AML-193 (cell line): ENCODE results near the gene NUBPL.
"Not testable (repeated sequence)": the region's sequence is repeated elsewhere in the genome, so short reads cannot be mapped to it uniquely, and the experiment has no call there.

ENCODE experiments used
- DNase-seq, 2 experiments: peaks; one replicate each; lab custom pipeline; 2025; lab: John Stamatoyannopoulos, UW

The NUBPL gene

GRCh38 chr14:31745741-31746140 is 184.5 kb downstream of the NUBPL start:
- no peak for DNase-seq

DNA sequence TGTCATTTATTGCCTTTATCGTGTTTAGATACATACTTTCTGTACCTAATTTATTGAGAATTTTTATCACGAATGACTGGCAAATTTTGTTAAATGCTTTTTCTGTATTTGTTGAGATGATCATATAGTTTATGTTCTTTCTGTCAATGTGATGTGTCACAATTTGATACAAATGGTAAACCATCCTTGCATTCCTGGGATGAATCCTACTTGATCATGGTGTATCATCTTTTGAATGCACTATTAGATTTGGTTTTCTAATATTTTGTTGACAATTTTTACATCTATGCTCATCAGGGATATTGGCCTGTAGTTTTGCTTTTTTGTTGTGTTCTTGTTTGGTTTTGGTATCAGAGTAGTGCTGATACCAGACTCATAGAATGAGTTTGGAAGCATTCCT is 185.1 kb downstream of the NUBPL start:
- no peak for DNase-seq

DNA sequence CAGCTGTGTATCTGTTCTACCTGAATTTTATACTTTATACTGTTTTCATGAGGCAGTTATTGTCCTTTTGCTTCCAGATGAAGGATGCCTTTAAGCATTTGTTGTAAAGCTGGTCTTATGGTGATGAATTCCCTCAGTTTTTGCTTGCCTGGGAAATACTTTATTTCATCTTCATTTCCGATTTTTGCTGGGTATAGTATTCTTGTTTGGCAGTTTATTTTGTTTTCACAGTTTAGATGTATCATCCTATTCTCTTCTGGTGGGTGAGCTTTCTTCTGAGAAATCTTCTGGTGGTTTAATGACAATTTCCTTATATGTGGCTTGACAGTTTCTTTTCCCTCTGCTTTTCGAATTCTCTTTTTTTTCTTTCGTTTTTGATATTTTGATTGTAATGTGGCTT is 188.1 kb downstream of the NUBPL start:
- DNase-seq, result no peak

DNA sequence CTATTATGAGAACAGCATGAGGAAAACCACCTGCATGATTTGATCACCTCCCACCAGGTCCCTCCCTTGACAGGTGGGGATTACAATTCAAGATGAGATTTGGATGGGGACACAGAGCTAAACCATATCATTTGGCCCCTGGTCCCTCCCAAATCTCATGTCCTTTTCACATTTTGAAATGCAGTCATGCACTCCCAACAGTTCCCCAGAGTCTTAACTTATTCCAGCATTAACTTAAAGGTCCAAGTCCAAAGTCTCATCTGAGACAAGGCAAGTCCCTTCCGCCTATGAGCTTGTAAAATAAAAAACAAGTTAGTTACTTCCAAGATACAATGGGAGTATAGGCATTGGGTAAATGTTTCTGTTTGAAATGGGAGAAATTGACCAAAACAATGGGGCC is 189.8 kb downstream of the NUBPL start:
- not testable (repeated sequence) for DNase-seq

DNA sequence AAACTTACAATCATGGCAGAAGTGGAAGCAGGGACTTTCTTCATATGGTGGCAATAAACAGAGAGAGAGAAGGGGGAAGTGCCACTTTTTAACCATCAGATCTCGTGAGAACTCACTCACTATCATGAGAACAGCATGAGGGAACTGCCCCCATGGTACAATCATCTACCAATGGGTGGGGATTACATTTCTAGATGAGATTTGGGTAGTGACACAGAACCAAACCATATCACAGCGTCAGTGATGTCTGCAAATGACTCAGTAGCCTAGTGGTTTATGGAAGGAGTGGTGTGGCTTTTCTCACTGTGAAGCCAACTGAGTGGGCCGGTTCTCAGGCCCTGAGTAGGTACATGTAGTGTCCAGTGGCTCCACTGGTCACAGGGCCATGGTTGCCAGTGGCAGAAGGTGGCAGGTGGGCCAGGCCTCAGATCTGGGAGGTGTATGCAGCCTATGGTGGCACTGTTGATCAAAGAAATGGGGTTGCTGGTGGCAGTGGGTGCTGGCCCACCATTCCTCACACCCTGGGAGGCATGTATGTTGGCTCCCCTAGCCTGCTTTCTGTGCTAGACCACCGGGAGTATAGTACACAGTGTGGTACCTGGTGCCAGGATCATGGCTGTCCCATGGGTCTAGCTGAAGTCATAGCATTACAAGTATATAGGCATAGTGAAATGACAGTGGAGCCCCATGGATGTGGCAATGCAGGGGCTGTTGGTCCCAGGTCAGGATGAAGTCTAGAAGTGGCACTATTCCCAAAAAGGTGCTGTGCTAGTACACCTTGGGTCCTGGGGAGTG is 191.9 kb downstream of the NUBPL start:
- DNase-seq, result no peak

GRCh38 chr14:31758941-31759340 is 197.7 kb downstream of the NUBPL start:
- no peak for DNase-seq

- no peak for DNase-seq
Measured at GRCh38 chr14:31760277-31760676, 199.1 kb downstream of the NUBPL start.

- no peak for DNase-seq
Measured at GRCh38 chr14:31761325-31761724, 200.1 kb downstream of the NUBPL start.

GRCh38 chr14:31763041-31763440 is 201.8 kb downstream of the NUBPL start:
- no peak for DNase-seq

- DNase-seq, result no peak
Measured at GRCh38 chr14:31766315-31766892, 205.2 kb downstream of the NUBPL start.

DNA sequence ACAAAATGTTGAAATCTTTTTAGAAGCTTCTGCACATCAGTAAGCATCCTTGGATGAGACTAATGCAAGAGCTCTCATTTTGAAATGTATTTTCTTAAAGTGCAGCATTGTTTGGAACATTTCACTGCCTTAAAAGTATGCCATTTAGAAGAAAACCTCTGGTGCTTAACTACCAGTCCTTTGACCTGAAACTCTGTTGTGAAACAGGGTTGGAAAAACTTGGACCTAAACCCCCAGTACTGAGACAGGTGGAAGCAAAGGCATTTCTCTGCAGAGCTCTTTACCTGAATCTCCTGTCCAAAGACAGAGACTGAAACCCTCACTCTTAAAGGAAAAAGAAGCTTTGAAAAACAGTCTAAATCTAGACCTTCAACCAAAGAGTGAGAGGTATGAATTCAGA is 207.2 kb downstream of the NUBPL start:
- no peak for DNase-seq

GRCh38 chr14:31770271-31770670 is 209.1 kb downstream of the NUBPL start:
- no peak for DNase-seq

GRCh38 chr14:31774567-31774966 is 213.4 kb downstream of the NUBPL start:
- no peak for DNase-seq

DNA sequence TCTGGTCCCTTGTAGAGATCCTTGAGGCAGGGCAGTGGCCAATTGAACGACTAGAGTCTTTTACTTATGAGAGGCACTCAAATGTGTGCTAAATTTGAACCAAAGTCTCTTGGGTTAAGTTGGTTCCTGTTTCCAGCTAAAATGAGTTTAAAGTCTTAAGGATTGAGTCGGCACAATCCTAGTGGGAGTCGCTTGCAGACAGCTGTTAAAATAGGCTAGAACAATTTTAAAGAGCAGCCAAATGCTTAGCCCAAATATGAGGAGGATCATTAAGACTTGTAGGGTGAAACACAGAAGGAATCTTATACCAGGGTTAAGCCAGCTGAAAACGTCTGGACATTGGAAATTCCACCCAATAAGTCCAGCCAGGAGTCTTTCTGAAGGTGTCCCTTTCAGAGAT is 216.1 kb downstream of the NUBPL start:
- DNase-seq, result no peak

DNA sequence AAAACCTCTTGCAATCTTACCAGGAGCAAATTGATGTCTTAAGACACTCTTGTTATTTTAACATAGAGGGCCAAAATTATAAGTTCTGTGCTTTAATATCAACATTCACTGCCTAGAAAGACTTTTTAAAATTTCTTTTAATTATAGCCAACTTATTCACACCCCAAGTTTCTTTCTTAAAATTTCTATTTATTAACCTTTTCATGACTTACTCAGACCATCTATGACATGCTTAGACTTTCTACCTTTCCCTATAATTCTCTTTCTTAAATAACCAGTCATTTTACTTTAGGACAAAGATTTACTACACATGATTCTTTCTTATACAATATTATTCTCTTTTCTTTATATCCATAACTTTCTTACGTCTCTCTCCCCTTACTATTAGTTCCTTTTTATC is 220.4 kb downstream of the NUBPL start:
- DNase-seq, result no peak

GRCh38 chr14:31785574-31785973 is 224.4 kb downstream of the NUBPL start:
- no peak for DNase-seq

GRCh38 chr14:31787377-31787776 is 226.2 kb downstream of the NUBPL start:
- DNase-seq, result no peak

GRCh38 chr14:31788340-31788739 is 227.1 kb downstream of the NUBPL start:
- DNase-seq, result no peak

DNA sequence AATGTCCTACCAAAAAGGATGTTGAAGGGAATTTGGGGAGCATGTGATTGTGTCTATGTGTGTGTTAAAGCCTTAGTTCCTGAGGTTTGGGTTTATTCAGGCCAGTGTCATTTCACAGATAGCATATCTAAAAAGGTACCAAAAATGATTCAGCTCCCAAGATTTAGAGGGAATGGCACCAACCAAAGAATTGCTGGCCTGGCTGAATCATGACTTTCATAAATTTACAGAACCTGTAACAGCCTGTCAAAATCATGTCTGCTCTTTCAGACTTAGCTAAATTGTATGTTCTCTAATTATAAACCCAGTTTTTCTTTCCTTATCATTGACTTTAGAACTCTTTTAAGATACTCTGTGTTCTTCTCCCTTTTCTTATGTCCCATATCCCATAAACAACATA is 231.5 kb downstream of the NUBPL start:
- DNase-seq, result no peak

- not testable (repeated sequence) for DNase-seq
Measured at GRCh38 chr14:31797946-31798345, 236.7 kb downstream of the NUBPL start.

GRCh38 chr14:31802838-31803237 is 241.6 kb downstream of the NUBPL start:
- DNase-seq, result no peak

- DNase-seq, result no peak
Measured at GRCh38 chr14:31806249-31806648, 245.0 kb downstream of the NUBPL start.

DNA sequence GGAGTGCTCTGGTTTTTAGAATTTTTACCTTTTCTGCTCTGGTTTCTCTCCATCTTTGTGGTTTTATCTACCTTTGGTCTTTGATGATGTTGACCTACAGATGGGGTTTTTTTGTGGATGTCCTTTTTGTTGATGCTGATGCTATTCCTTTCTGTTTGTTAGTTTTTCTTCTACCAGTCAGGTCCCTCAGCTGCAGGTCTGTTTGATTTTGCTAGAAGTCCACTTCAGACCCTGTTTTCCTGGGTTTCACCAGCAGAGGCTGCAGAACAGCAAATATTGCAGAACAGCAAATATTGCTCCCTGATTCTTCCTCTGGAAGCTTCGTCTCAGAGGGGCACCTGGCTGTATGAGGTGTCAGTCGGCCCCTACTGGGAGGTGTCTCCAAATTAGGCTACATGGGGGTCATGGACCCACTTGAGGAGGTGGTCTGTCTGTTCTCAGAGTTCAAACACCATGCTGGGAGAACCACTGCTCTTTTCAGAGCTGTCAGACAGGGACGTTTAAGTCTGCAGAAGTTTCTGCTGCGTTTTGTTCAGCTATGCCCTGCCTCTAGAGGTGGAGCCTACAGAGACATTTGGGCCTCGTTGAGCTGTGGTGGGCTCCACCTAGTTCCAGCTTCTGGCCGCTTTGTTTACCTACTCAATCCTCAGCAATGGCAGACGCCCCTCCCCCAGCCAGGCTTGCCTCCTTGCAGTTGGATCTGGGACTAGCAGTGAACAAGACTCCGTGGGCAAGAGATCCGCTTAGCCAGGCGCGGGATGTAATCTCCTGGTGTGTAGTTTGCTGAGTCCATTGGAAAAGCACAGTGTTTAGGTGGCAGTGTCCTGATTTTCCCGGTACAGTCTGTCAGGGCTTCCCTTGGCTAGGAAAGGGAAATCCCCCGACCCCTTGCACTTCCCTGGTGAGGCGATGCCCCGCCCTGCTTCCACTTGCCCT is 250.8 kb downstream of the NUBPL start:
- not testable (repeated sequence) for DNase-seq
